HepG2 (cell line): ENCODE measurements around the gene RRP8. TPM values are rescaled to one million over a fixed set of nuclear protein-coding genes. Genes with fewer than 3 reads are reported as not detected.
A peak's percentile ranks its signal among the peaks of the same experiment; 100 is the strongest.

Experiments used
- BHLHE40 ChIP-seq: IDR thresholded peaks from 2 replicates; pipeline ENCODE4 v1.6.1; 2011; ENCODE audit warnings: low read length, improper control_type of control experiment
- GATA4 ChIP-seq: sonication (generic); IDR thresholded peaks from 2 replicates; pipeline ENCODE4 v1.6.1; 2016; ENCODE audit warnings: antibody characterized with exemption, low read depth, borderline replicate concordance
- HCFC1 ChIP-seq: fragments of 150-350 bp; IDR thresholded peaks from 2 replicates; pipeline ENCODE4 v1.6.1; 2014; ENCODE audit warnings: low read depth, low read length
- MXI1 ChIP-seq: IDR thresholded peaks from 3 replicates; pipeline ENCODE4 v1.6.1; 2012; ENCODE audit warnings: low read depth, low read length, inconsistent platforms, borderline replicate concordance
- RBAK ChIP-seq: sonication (generic); formaldehyde crosslinking; IDR thresholded peaks from 2 replicates; pipeline ENCODE4 v1.5.1; 2020; ENCODE audit warnings: mild to moderate bottlenecking, missing genetic modification reagents
- SIN3B ChIP-seq: fragments of 150-350 bp; IDR thresholded peaks from 2 replicates; pipeline ENCODE4 v1.6.1; 2014; ENCODE audit warnings: low read length
- TAF15 ChIP-seq: fragments of 200-400 bp; formaldehyde crosslinking; IDR thresholded peaks from one replicate; pipeline ENCODE4 v1.6.1; 2018; ENCODE audit warnings: mild to moderate bottlenecking, low read depth, low read length; ENCODE audit not compliant: poor library complexity, severe bottlenecking
- TBX2 ChIP-seq: sonication (generic); formaldehyde crosslinking; IDR thresholded peaks from 2 replicates; pipeline ENCODE4 v1.5.0; 2020; ENCODE audit warnings: missing genetic modification reagents, mild to moderate bottlenecking, borderline replicate concordance
- TBX3 ChIP-seq: fragments of 450-650 bp; IDR thresholded peaks from 2 replicates; pipeline ENCODE4 v1.6.1; 2017; ENCODE audit warnings: antibody characterized with exemption, mild to moderate bottlenecking, inconsistent platforms, borderline replicate concordance
- ZFP1 ChIP-seq: IDR thresholded peaks from 2 replicates; pipeline ENCODE4 v1.6.1; 2016
- ZFY ChIP-seq: sonication (generic); formaldehyde crosslinking; IDR thresholded peaks from 2 replicates; pipeline ENCODE4 v1.4.0; 2020; ENCODE audit warnings: missing genetic modification reagents
- ZKSCAN5 ChIP-seq: sonication (generic); formaldehyde crosslinking; IDR thresholded peaks from 2 replicates; pipeline ENCODE4 v1.5.1; 2020; ENCODE audit warnings: mild to moderate bottlenecking, missing genetic modification reagents
- ZMYM4 ChIP-seq: sonication (generic); formaldehyde crosslinking; IDR thresholded peaks from 2 replicates; pipeline ENCODE4 v1.8.1; 2023; ENCODE audit warnings: mild to moderate bottlenecking, missing genetic modification reagents
- ZNF331 ChIP-seq: sonication (generic); formaldehyde crosslinking; IDR thresholded peaks from 2 replicates; pipeline ENCODE4 v1.4.0; 2020; ENCODE audit warnings: missing genetic modification reagents
- ZNF552 ChIP-seq: sonication (generic); formaldehyde crosslinking; IDR thresholded peaks from 2 replicates; pipeline ENCODE4 v1.9.0; 2022; ENCODE audit warnings: missing genetic modification reagents, mild to moderate bottlenecking, borderline replicate concordance
- ZNF598 ChIP-seq: sonication (generic); formaldehyde crosslinking; IDR thresholded peaks from 2 replicates; pipeline ENCODE4 v1.5.1; 2020; ENCODE audit warnings: mild to moderate bottlenecking, missing genetic modification reagents, borderline replicate concordance
- ZNF777 ChIP-seq: sonication (generic); formaldehyde crosslinking; IDR thresholded peaks from 2 replicates; pipeline ENCODE4 v1.4.0; 2020; ENCODE audit warnings: missing genetic modification reagents
- ZNF788 ChIP-seq: sonication (generic); formaldehyde crosslinking; IDR thresholded peaks from 2 replicates; pipeline ENCODE4 v1.5.0; 2020; ENCODE audit warnings: mild to moderate bottlenecking, missing genetic modification reagents, borderline replicate concordance
- polyA plus RNA-seq, 8 experiments: library from polyadenylated mRNA; depleted of rRNA in 3 of 8; stranded (reverse) in 7 of 8; unstranded in 1 of 8; fragments of >200 nt; fragmentation: Illumina TruSeq in 4 of 8; extraction: Trizol in 4 of 8; gene quantifications; 2 replicates each; pipeline versions ENCODE4 v1.2.1 to v1.2.3, GENCODE V29; 2011 to 2016; ENCODE audit warnings: low read depth in 4 of 8, missing spikeins in 1 of 8, mixed read lengths in 1 of 8; ENCODE audit not compliant: insufficient read depth in 1 of 8
- total RNA-seq, 5 experiments: library from RNA; depleted of rRNA; stranded (reverse); fragments of >200 nt; fragmentation: Illumina TruSeq; extraction: Trizol; gene quantifications; 2 replicates each; pipeline ENCODE4 v1.2.3, GENCODE V29; 2016; ENCODE audit warnings: low read depth in 1 of 5
- TF ChIP-seq, protein P1 (sequence below): sonication (generic); formaldehyde crosslinking; IDR thresholded peaks from 2 replicates; pipeline ENCODE4 v1.9.0; 2021; ENCODE audit warnings: mild to moderate bottlenecking, missing genetic modification reagents
- TF ChIP-seq, protein P2 (sequence below): sonication (generic); formaldehyde crosslinking; IDR thresholded peaks from 2 replicates; pipeline ENCODE4; 2020; ENCODE audit warnings: missing genetic modification reagents, mild to moderate bottlenecking, borderline replicate concordance

Gene RRP8
- total and polyA plus RNA-seq, 2 of the 13 experiments (the other 11 are each of a cell fraction or from before 2014, with no cell fraction given) = 7.2 to 21.6 TPM

- TF ChIP-seq, protein P1, sequence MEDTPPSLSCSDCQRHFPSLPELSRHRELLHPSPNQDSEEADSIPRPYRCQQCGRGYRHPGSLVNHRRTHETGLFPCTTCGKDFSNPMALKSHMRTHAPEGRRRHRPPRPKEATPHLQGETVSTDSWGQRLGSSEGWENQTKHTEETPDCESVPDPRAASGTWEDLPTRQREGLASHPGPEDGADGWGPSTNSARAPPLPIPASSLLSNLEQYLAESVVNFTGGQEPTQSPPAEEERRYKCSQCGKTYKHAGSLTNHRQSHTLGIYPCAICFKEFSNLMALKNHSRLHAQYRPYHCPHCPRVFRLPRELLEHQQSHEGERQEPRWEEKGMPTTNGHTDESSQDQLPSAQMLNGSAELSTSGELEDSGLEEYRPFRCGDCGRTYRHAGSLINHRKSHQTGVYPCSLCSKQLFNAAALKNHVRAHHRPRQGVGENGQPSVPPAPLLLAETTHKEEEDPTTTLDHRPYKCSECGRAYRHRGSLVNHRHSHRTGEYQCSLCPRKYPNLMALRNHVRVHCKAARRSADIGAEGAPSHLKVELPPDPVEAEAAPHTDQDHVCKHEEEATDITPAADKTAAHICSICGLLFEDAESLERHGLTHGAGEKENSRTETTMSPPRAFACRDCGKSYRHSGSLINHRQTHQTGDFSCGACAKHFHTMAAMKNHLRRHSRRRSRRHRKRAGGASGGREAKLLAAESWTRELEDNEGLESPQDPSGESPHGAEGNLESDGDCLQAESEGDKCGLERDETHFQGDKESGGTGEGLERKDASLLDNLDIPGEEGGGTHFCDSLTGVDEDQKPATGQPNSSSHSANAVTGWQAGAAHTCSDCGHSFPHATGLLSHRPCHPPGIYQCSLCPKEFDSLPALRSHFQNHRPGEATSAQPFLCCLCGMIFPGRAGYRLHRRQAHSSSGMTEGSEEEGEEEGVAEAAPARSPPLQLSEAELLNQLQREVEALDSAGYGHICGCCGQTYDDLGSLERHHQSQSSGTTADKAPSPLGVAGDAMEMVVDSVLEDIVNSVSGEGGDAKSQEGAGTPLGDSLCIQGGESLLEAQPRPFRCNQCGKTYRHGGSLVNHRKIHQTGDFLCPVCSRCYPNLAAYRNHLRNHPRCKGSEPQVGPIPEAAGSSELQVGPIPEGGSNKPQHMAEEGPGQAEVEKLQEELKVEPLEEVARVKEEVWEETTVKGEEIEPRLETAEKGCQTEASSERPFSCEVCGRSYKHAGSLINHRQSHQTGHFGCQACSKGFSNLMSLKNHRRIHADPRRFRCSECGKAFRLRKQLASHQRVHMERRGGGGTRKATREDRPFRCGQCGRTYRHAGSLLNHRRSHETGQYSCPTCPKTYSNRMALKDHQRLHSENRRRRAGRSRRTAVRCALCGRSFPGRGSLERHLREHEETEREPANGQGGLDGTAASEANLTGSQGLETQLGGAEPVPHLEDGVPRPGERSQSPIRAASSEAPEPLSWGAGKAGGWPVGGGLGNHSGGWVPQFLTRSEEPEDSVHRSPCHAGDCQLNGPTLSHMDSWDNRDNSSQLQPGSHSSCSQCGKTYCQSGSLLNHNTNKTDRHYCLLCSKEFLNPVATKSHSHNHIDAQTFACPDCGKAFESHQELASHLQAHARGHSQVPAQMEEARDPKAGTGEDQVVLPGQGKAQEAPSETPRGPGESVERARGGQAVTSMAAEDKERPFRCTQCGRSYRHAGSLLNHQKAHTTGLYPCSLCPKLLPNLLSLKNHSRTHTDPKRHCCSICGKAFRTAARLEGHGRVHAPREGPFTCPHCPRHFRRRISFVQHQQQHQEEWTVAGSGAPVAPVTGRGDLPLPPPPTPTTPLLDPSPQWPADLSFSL = no peak
- TF ChIP-seq TBX2 (CRISPR knock-in tag) (peak; percentile 100), ZKSCAN5 (CRISPR knock-in tag) (no peak), TAF15 (no peak), SIN3B (peak; percentile 71; the same call in 1 of the 2 replicates), ZNF598 (CRISPR knock-in tag) (0 out of 2 replicates have a peak, but pooled peaks have one; percentile 28), MXI1 (no peak), RBAK (CRISPR knock-in tag) (no peak), ZNF788 (peak; percentile 40; the same call in 1 of the 2 replicates), ZFP1 (CRISPR knock-in tag) (0 out of 2 replicates have a peak, but pooled peaks have one; percentile 39), ZMYM4 (peak; percentile 36; the same call in 1 of the 2 replicates), TBX3 (peak; percentile 100), ZNF331 (CRISPR knock-in tag) (peak; percentile 47; the same call in 1 of the 2 replicates), HCFC1 (no peak; the same call in 1 of the 2 replicates), ZNF777 (CRISPR knock-in tag) (peak; percentile 30; the same call in 1 of the 2 replicates), BHLHE40 (peak; percentile 83), ZNF552 (CRISPR knock-in tag) (0 out of 2 replicates have a peak, but pooled peaks have one; percentile 23), ZFY (peak; percentile 45; the same call in 1 of the 2 replicates), GATA4 (no peak)
- TF ChIP-seq, protein P2, sequence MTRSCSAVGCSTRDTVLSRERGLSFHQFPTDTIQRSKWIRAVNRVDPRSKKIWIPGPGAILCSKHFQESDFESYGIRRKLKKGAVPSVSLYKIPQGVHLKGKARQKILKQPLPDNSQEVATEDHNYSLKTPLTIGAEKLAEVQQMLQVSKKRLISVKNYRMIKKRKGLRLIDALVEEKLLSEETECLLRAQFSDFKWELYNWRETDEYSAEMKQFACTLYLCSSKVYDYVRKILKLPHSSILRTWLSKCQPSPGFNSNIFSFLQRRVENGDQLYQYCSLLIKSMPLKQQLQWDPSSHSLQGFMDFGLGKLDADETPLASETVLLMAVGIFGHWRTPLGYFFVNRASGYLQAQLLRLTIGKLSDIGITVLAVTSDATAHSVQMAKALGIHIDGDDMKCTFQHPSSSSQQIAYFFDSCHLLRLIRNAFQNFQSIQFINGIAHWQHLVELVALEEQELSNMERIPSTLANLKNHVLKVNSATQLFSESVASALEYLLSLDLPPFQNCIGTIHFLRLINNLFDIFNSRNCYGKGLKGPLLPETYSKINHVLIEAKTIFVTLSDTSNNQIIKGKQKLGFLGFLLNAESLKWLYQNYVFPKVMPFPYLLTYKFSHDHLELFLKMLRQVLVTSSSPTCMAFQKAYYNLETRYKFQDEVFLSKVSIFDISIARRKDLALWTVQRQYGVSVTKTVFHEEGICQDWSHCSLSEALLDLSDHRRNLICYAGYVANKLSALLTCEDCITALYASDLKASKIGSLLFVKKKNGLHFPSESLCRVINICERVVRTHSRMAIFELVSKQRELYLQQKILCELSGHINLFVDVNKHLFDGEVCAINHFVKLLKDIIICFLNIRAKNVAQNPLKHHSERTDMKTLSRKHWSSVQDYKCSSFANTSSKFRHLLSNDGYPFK = 0 out of 2 replicates have a peak, but pooled peaks have one; percentile 13
These were observed 15.8 kb upstream of the RRP8 start, which contains the start of gene TPP1 (continued) for GRCh38 chr11:6619004-6619745.
